ENCODE measurements around the gene UFD1. TPM values are rescaled to one million over a fixed set of nuclear protein-coding genes. Genes with fewer than 3 reads are reported as not detected.

UFD1 gene, protein sequence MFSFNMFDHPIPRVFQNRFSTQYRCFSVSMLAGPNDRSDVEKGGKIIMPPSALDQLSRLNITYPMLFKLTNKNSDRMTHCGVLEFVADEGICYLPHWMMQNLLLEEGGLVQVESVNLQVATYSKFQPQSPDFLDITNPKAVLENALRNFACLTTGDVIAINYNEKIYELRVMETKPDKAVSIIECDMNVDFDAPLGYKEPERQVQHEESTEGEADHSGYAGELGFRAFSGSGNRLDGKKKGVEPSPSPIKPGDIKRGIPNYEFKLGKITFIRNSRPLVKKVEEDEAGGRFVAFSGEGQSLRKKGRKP
- total RNA-seq (2016; rRNA removed; fragmentation: Illumina TruSeq; extraction: Trizol), result 51.1 and 58.2 TPM in 2 replicates
- 23.2 and 32.3 TPM in 2 replicates for total RNA-seq (2016; cell fraction: cytosol; rRNA removed; fragmentation: Illumina TruSeq; extraction: Trizol; ENCODE audit: low read depth)
- 55.2 and 58.4 TPM in 2 replicates for total RNA-seq (2016; cell fraction: insoluble cytoplasmic fraction; rRNA removed; fragmentation: Illumina TruSeq; extraction: Trizol)
- 29.0 and 30.3 TPM in 2 replicates for total RNA-seq (2016; cell fraction: membrane; rRNA removed; fragmentation: Illumina TruSeq; extraction: Trizol)
- total RNA-seq (2016; cell fraction: nucleus; rRNA removed; fragmentation: Illumina TruSeq; extraction: Trizol), result 29.6 and 37.6 TPM in 2 replicates
- 45.0 and 47.9 TPM in 2 replicates for polyA plus RNA-seq (2011; rRNA removed)
- 41.5 and 49.4 TPM in 2 replicates for polyA plus RNA-seq (2011; cell fraction: cytosol; rRNA removed)
- 42.9 and 51.2 TPM in 2 replicates for polyA plus RNA-seq (2011; cell fraction: nucleus; rRNA removed)
- 29.1 and 43.9 TPM in 2 replicates for polyA plus RNA-seq (2012)
- 54.2 and 76.9 TPM in 2 replicates for polyA plus RNA-seq (2016; cell fraction: cytosol; fragmentation: Illumina TruSeq; extraction: Trizol; ENCODE audit: low read depth)
- polyA plus RNA-seq (2016; cell fraction: insoluble cytoplasmic fraction; fragmentation: Illumina TruSeq; extraction: Trizol; ENCODE audit: low read depth), result 87.5 and 96.2 TPM in 2 replicates
- 46.8 and 50.4 TPM in 2 replicates for polyA plus RNA-seq (2016; cell fraction: membrane; fragmentation: Illumina TruSeq; extraction: Trizol; ENCODE audit: low read depth)
- polyA plus RNA-seq (2016; cell fraction: nucleus; fragmentation: Illumina TruSeq; extraction: Trizol; ENCODE audit: insufficient read depth, low read depth), result 73.9 and 75.5 TPM in 2 replicates
- 41.3 and 201 TPM in 2 replicates for polyA minus RNA-seq (2011; rRNA and poly(A)+ RNA removed; ENCODE audit: low replicate concordance)
- 13.8 and 14.2 TPM in 2 replicates for polyA minus RNA-seq (2011; cell fraction: cytosol; rRNA and poly(A)+ RNA removed)
- polyA minus RNA-seq (2011; cell fraction: nucleus; rRNA and poly(A)+ RNA removed), result 32.1 and 32.2 TPM in 2 replicates
- percentile 71 among the genes with signal in this experiment for Bru-seq, nascent RNA
- percentile 81 among the genes with signal in this experiment for BruChase-seq, experiment 1, labeled RNA remaining after a 6-hour chase
- percentile 75 among the genes with signal in this experiment for BruChase-seq, experiment 2, labeled RNA remaining after a 2-hour chase
- long read RNA-seq, experiment 1, transcript UFD1-201 (12 exons, 1,814 nt), result major isoform, 83 of 105 reads
- long read RNA-seq, experiment 1, partial matches to known transcripts, result 8 of 105 reads
- long read RNA-seq, experiment 1, other reads (novel, unspliced or antisense), result 14 of 105 reads
- long read RNA-seq, experiment 2, transcript UFD1-201 (12 exons, 1,814 nt), result major isoform, 48 of 93 reads
- long read RNA-seq, experiment 2, partial matches to known transcripts, result 13 of 93 reads
- long read RNA-seq, experiment 2, other reads (novel, unspliced or antisense), result 32 of 93 reads

DNA sequence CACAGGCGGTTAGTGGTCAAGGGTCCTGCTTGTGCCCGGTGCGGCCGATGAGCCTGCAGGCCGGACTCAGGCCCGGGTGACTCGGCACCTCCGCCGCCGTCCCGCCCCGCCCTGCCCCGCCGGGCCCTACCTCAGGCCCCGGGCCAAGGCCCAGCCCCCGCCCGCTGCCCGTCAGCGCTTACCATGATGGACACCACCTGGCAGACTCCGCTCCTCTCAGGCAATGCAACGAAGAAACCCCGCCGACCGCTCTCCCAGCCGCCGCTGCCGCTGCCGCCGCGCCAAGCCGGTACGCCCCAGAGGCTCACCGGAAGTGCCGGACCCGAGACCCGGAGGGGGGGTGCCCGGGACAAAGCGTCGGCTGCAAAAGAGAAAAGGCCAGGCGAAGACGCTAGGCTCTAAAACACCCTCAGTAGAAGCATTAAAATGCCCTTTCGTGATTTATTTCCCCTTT, at the start of gene UFD1:
Gene UFD1 (minus strand): TSS at position 293 of the 454 bp plus-strand sequence. CDS start 108 bp downstream, at position 185.
- peak within 1 kb of the TSS; percentile 99 for H2AFZ ChIP-seq (ENCODE audit: low read length)
- ATAC-seq (peak; percentile 87), FAIRE-seq (no peak), DNase-seq (ENCODE audit: low spot score) (peak; percentile 70)
- H3K27ac ChIP-seq (ENCODE audit: extremely low read length, insufficient read depth, low read length), result peak within 1 kb of the TSS; percentile 97
- WGBS (ENCODE audit: low lambda C conversion rate), result 0% methylated on average over 8 of the region's 42 CpGs
- H3K4me3 ChIP-seq (replicated peaks in 1 of 3; ENCODE audit: insufficient read depth in 1 of 3, low read depth in 2 of 3, low read length in 3 of 3), result peak within 1 kb of the TSS; percentile 71 to 98 (median 97)
- ChIA-PET POLR2A (interaction anchor here (1.0 to 2.1 kb wide), 4 partner anchors 32 to 335 kb away, joined by 4 to 12 read pairs (median 7); partner anchors contain the start of genes C22orf39, ESS2, HIRA and MRPL40), CTCF (ENCODE audit: low intra/inter-chr PET ratio, low total read pairs) (no interaction called here)
- no TSS peak for BruUV-seq (replicated peaks)
- peaks cover 48% of the 10 kb centered on the region for H3K79me2 ChIP-seq (ENCODE audit: insufficient read depth, low read length)
- H3K4me2 ChIP-seq (ENCODE audit: low read depth, low read length), result peak within 1 kb of the TSS; percentile 83
- peak within 1 kb of the TSS; percentile 97 for H3K9ac ChIP-seq (ENCODE audit: insufficient read depth, low read depth, low read length)
- H3K9me3 ChIP-seq (ENCODE audit: low read length), result no peaks in the 10 kb centered on the region
- peaks cover 26% of the 10 kb centered on the region for H3K4me1 ChIP-seq (ENCODE audit: insufficient read depth, low read length)
- H3K36me3 ChIP-seq (replicated peaks in 1 of 2; ENCODE audit: control insufficient read depth in 1 of 2, insufficient read depth in 2 of 2, low read length in 2 of 2), result peaks cover 6 to 17% of the 10 kb centered on the region in 2 experiments
- in situ Hi-C loops (cut with HindIII; ENCODE audit: extremely low pct_ligation_motif_present, low pct_unique_long_range_greater_than_20kb), result loop anchor here (10.0 kb wide), 1 partner anchor 184 kb away; the partner anchor contains the start of gene CLTCL1
- peaks cover 13% of the 10 kb centered on the region; the same call in 1 of the 2 replicates for H4K20me1 ChIP-seq (ENCODE audit: insufficient read depth, low read length)
- intact Hi-C loops (cut with micrococcal nuclease; ENCODE audit: unreplicated experiment), result loop anchor here (2.0 to 10.0 kb wide), 4 partner anchors 32 to 174 kb away; partner anchors contain the start of genes C22orf39 and HIRA
- no peaks in the 10 kb centered on the region; a peak in 1 of 5 replicates for H3K27me3 ChIP-seq (ENCODE audit: control insufficient read depth in 1 of 2, insufficient read depth in 2 of 2, low read length in 2 of 2)
- TF ChIP-seq DNMT1 (CRISPR knock-in tag; IDR thresholded peaks at IDR 0.05), result no peak
- 0 out of 2 replicates have a peak, but pooled peaks have one; percentile 28 for TF ChIP-seq ZNF788 (CRISPR knock-in tag; IDR thresholded peaks at IDR 0.05; ENCODE audit: borderline replicate concordance)
- TF ChIP-seq MAZ (IDR thresholded peaks at IDR 0.05; ENCODE audit: borderline replicate concordance, low read depth, low read length), result peak; percentile 33; the same call in 1 of the 2 replicates
- no peak for TF ChIP-seq MAZ (CRISPR knock-in tag; IDR thresholded peaks at IDR 0.05; ENCODE audit: low read depth)
- TF ChIP-seq, protein P1, sequence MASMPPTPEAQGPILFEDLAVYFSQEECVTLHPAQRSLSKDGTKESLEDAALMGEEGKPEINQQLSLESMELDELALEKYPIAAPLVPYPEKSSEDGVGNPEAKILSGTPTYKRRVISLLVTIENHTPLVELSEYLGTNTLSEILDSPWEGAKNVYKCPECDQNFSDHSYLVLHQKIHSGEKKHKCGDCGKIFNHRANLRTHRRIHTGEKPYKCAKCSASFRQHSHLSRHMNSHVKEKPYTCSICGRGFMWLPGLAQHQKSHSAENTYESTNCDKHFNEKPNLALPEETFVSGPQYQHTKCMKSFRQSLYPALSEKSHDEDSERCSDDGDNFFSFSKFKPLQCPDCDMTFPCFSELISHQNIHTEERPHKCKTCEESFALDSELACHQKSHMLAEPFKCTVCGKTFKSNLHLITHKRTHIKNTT (CRISPR knock-in tag; IDR thresholded peaks at IDR 0.05), result no peak
- TF ChIP-seq, protein P2, sequence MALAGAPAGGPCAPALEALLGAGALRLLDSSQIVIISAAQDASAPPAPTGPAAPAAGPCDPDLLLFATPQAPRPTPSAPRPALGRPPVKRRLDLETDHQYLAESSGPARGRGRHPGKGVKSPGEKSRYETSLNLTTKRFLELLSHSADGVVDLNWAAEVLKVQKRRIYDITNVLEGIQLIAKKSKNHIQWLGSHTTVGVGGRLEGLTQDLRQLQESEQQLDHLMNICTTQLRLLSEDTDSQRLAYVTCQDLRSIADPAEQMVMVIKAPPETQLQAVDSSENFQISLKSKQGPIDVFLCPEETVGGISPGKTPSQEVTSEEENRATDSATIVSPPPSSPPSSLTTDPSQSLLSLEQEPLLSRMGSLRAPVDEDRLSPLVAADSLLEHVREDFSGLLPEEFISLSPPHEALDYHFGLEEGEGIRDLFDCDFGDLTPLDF (CRISPR knock-in tag; IDR thresholded peaks at IDR 0.05), result 0 out of 2 replicates have a peak, but pooled peaks have one; percentile 5
- peak; percentile 54 for TF ChIP-seq RBM39 (IDR thresholded peaks at IDR 0.05; ENCODE audit: low read depth, low read length, poor library complexity, severe bottlenecking)
- no peak; the same call in 1 of the 2 replicates for TF ChIP-seq TBX2 (CRISPR knock-in tag; IDR thresholded peaks at IDR 0.05; ENCODE audit: borderline replicate concordance)
- TF ChIP-seq, protein P3, sequence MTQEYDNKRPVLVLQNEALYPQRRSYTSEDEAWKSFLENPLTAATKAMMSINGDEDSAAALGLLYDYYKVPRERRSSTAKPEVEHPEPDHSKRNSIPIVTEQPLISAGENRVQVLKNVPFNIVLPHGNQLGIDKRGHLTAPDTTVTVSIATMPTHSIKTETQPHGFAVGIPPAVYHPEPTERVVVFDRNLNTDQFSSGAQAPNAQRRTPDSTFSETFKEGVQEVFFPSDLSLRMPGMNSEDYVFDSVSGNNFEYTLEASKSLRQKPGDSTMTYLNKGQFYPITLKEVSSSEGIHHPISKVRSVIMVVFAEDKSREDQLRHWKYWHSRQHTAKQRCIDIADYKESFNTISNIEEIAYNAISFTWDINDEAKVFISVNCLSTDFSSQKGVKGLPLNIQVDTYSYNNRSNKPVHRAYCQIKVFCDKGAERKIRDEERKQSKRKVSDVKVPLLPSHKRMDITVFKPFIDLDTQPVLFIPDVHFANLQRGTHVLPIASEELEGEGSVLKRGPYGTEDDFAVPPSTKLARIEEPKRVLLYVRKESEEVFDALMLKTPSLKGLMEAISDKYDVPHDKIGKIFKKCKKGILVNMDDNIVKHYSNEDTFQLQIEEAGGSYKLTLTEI (CRISPR knock-in tag; conservative IDR thresholded peaks at IDR 0.05), result no peak
- TF ChIP-seq CCAR2 (optimal IDR thresholded peaks at IDR 0.05; ENCODE audit: low read depth, low read length), result no peak
- TF ChIP-seq ZNF841 (CRISPR knock-in tag; IDR thresholded peaks at IDR 0.05; ENCODE audit: borderline replicate concordance), result no peak
- peak; percentile 4 for TF ChIP-seq TBL1XR1 (IDR thresholded peaks at IDR 0.05; ENCODE audit: borderline replicate concordance, low read length, partially characterized antibody)

Measured in HepG2 (cell line).